SK-N-SH (cell line): ENCODE measurements around the gene PNPLA8. TPM values are rescaled to one million over a fixed set of nuclear protein-coding genes. Genes with fewer than 3 reads are reported as not detected.

Experiments used
- CTCF ChIA-PET: fragments of 300-600, 350-600 bp; formaldehyde crosslinking; extraction: SDS; loops from one replicate; lab custom pipeline; 2021; lab: Yijun Ruan, JAX
- POLR2A ChIA-PET: fragments of 350-600 bp; sonication (Branson Sonifier 250); formaldehyde crosslinking; extraction: SDS; loops from one replicate; lab custom pipeline; 2020; ENCODE audit warnings: antibody characterized with exemption, inconsistent platforms; lab: Yijun Ruan, JAX
- DNase-seq: peaks from one replicate; pipeline ENCODE4 v3.0.0; 2012
- H2AFZ ChIP-seq: fragments of 200-600 bp; sonication (generic); 2 replicates; pipeline ENCODE4 v1.8.1; 2016; ENCODE audit warnings: antibody characterized with exemption, mild to moderate bottlenecking, low read depth
- H3F3A ChIP-seq: fragments of 200-600 bp; sonication (generic); replicated peaks from 2 replicates; pipeline ENCODE3; 2016; ENCODE audit warnings: antibody characterized with exemption, mild to moderate bottlenecking; ENCODE audit not compliant: insufficient read depth
- H3K27ac ChIP-seq, 2 experiments: fragments of 200-500 bp in 1 of 2; fragments of 200-600 bp in 1 of 2; sonication (Bioruptor generic) in 1 of 2; sonication (generic), shearing (Covaris generic) in 1 of 2; 2 replicates each; pipeline versions ENCODE4 v1.5.1 to v1.6.1; 2014 to 2016; ENCODE audit warnings: low read depth in 2 of 2, inconsistent platforms in 1 of 2, low read length in 1 of 2, mild to moderate bottlenecking in 1 of 2, mixed read lengths in 1 of 2
- H3K27me3 ChIP-seq: fragments of 200-600 bp; sonication (generic), shearing (Covaris generic); 2 replicates; pipeline ENCODE4 v1.6.1; 2016; ENCODE audit warnings: mixed run types; ENCODE audit not compliant: insufficient read depth
- H3K36me3 ChIP-seq, 2 experiments: fragments of 200-500 bp in 1 of 2; fragments of 200-600 bp in 1 of 2; sonication (Bioruptor generic) in 1 of 2; sonication (generic) in 1 of 2; replicated peaks in 1 of 2; 2 replicates each; pipeline versions ENCODE3 to v1.5.1; 2014 to 2016; ENCODE audit warnings: low read length in 1 of 2, mild to moderate bottlenecking in 1 of 2; ENCODE audit not compliant: insufficient read depth in 2 of 2, control insufficient read depth in 1 of 2
- H3K4me1 ChIP-seq, 2 experiments: fragments of 200-500 bp in 1 of 2; fragments of 200-600 bp in 1 of 2; sonication (Bioruptor generic) in 1 of 2; sonication (generic), shearing (Covaris generic) in 1 of 2; 2 replicates each; pipeline versions ENCODE4 v1.5.1 to v1.6.1; 2014 to 2016; ENCODE audit warnings: low read depth in 1 of 2, low read length in 1 of 2, mixed run types in 1 of 2; ENCODE audit not compliant: insufficient read depth in 2 of 2, control insufficient read depth in 1 of 2
- H3K4me2 ChIP-seq: fragments of 200-600 bp; sonication (generic), shearing (Covaris generic); 2 replicates; pipeline ENCODE4 v1.6.1; 2017; ENCODE audit warnings: mixed run types
- H3K4me3 ChIP-seq, 2 experiments: fragments of 200-500 bp in 1 of 2; fragments of 200-600 bp in 1 of 2; sonication (Bioruptor generic) in 1 of 2; sonication (generic), shearing (Covaris generic) in 1 of 2; 2 replicates each; pipeline versions ENCODE4 v1.5.1 to v1.8.1; 2014 to 2016; ENCODE audit warnings: low read depth in 2 of 2, inconsistent platforms in 1 of 2, low read length in 1 of 2, mild to moderate bottlenecking in 1 of 2, mixed read lengths in 1 of 2, moderate library complexity in 1 of 2
- H3K79me2 ChIP-seq: fragments of 200-600 bp; sonication (generic); 2 replicates; pipeline ENCODE4 v1.8.1; 2017; ENCODE audit warnings: mild to moderate bottlenecking; ENCODE audit not compliant: insufficient read depth
- H3K9ac ChIP-seq: fragments of 200-600 bp; sonication (generic); 2 replicates; pipeline ENCODE4 v1.6.1; 2017; ENCODE audit warnings: mixed run types
- H3K9me2 ChIP-seq: fragments of 200-600 bp; sonication (generic); 2 replicates; pipeline ENCODE4 v1.6.1; 2017; ENCODE audit warnings: mixed run types
- H3K9me3 ChIP-seq: fragments of 200-600 bp; sonication (generic); 2 replicates; pipeline ENCODE4 v1.6.1; 2017; ENCODE audit warnings: mixed run types, mild to moderate bottlenecking, moderate library complexity
- H4K20me1 ChIP-seq: fragments of 200-600 bp; sonication (generic); 2 replicates; pipeline ENCODE4 v1.6.1; 2017; ENCODE audit warnings: mild to moderate bottlenecking, mixed run types; ENCODE audit not compliant: insufficient read depth
- CHD2 ChIP-seq: fragments of 150-350 bp; IDR thresholded peaks from 2 replicates; pipeline ENCODE4 v1.6.1; 2018; ENCODE audit warnings: low read length; ENCODE audit not compliant: partially characterized antibody
- FOXJ3 ChIP-seq: sonication (generic); formaldehyde crosslinking; IDR thresholded peaks from 2 replicates; pipeline ENCODE4 v1.5.1; 2020; ENCODE audit warnings: mild to moderate bottlenecking, missing genetic modification reagents
- GABPA ChIP-seq: IDR thresholded peaks from 2 replicates; pipeline ENCODE4 v1.4.0; 2012; ENCODE audit warnings: low read depth, mild to moderate bottlenecking
- IRF3 ChIP-seq: fragments of 150-350 bp; IDR thresholded peaks from 2 replicates; pipeline ENCODE4 v1.6.1; 2016; ENCODE audit warnings: mild to moderate bottlenecking, low read depth, low read length
- MEF2A ChIP-seq: IDR thresholded peaks from 2 replicates; pipeline ENCODE4 v1.4.0; 2012; ENCODE audit warnings: low read depth, borderline replicate concordance
- MXI1 ChIP-seq: IDR thresholded peaks from 2 replicates; pipeline ENCODE4 v1.6.1; 2012; ENCODE audit warnings: mild to moderate bottlenecking, low read depth, low read length, improper control_type of control experiment
- NRF1 ChIP-seq: IDR thresholded peaks from 2 replicates; pipeline ENCODE4 v1.6.1; 2012; ENCODE audit warnings: low read depth, mild to moderate bottlenecking, low read length
- PBX3 ChIP-seq: IDR thresholded peaks from 2 replicates; pipeline ENCODE4; 2012
- RAD21 ChIP-seq: IDR thresholded peaks from 2 replicates; pipeline ENCODE4 v1.6.1; 2012; ENCODE audit warnings: mild to moderate bottlenecking, low read length
- RCOR1 ChIP-seq: fragments of 150-350 bp; IDR thresholded peaks from 2 replicates; pipeline ENCODE4 v1.6.1; 2017; ENCODE audit warnings: antibody characterized with exemption, low read length
- REST ChIP-seq: IDR thresholded peaks from 2 replicates; pipeline ENCODE4 v1.6.1; 2012; ENCODE audit warnings: mild to moderate bottlenecking, low read depth, low read length, moderate library complexity
- RFX5 ChIP-seq: IDR thresholded peaks from 2 replicates; pipeline ENCODE4 v1.6.1; 2012; ENCODE audit warnings: mild to moderate bottlenecking, improper control_type of control experiment, low read length
- TAF1 ChIP-seq: IDR thresholded peaks from 2 replicates; pipeline ENCODE4 v1.6.1; 2012; ENCODE audit warnings: low read depth, mild to moderate bottlenecking, low read length, moderate library complexity, borderline replicate concordance
- TCF12 ChIP-seq: IDR thresholded peaks from 2 replicates; pipeline ENCODE4 v1.4.0; 2012
- YY1 ChIP-seq: IDR thresholded peaks from 2 replicates; pipeline ENCODE4 v1.4.0; 2012; ENCODE audit warnings: low read depth, mild to moderate bottlenecking
- ZBTB33 ChIP-seq: IDR thresholded peaks from 2 replicates; pipeline ENCODE4 v1.4.0; 2012; ENCODE audit warnings: low read depth, borderline replicate concordance
- WGBS: methylation state at CpG from one replicate; pipeline ENCODE4 v1.1.6; 2017; ENCODE audit warnings: low lambda C conversion rate; 5-methylcytosine and 5-hydroxymethylcytosine counted together
- polyA plus RNA-seq, 3 experiments: library from polyadenylated mRNA; depleted of rRNA; stranded (reverse); fragments of >200 nt; gene quantifications; 2 replicates each; pipeline ENCODE4 v1.2.3, GENCODE V29; 2012

The PNPLA8 gene
- polyA plus RNA-seq, 1 of the 3 experiments (the other 2 are of a cell fraction), result 7.2 TPM

- CTCF ChIA-PET, result interaction anchor here (0.7 to 0.8 kb wide), 2 partner anchors 73 to 1436 kb away, joined by 3 read pairs; no protein-coding TSS in a partner anchor
- H3K79me2 ChIP-seq, result peaks cover 61% of the 10 kb centered on the region
- TF ChIP-seq CHD2 (no peak), MXI1 (peak; percentile 86)
- TF ChIP-seq, all 33 proteins: peak for 1
Measured at GRCh38 chr7:108570146-108570755, 44.3 kb upstream of the PNPLA8 start.

GRCh38 chr7:108569381-108570145 lies 43.6 kb upstream of the PNPLA8 start, which contains the start of the genes DNAJB9 and THAP5:
Gene DNAJB9 (plus strand): TSS chr7:108569874. CDS start chr7:108571727, 1,853 bp downstream.
Gene THAP5 (minus strand): TSS chr7:108569706. CDS start chr7:108569569, 137 bp downstream.
- Histone ChIP-seq H3K36me3 (peaks cover 41 to 50% of the 10 kb centered on the region in 2 experiments), H3F3A (peaks cover 15% of the 10 kb centered on the region), H3K4me2 (peak within 1 kb of the TSS; percentile 83), H4K20me1 (no peaks in the 10 kb centered on the region; the same call in 1 of the 2 replicates), H3K27me3 (no peaks in the 10 kb centered on the region), H3K9ac (peak within 1 kb of the TSS; percentile 92), H3K4me3 (peak within 1 kb of the TSS; percentile 79 to 80), H3K9me2 (no peaks in the 10 kb centered on the region), H3K79me2 (peaks cover 68% of the 10 kb centered on the region), H3K4me1 (peaks cover 18 to 38% of the 10 kb centered on the region in 2 experiments; a peak in 3 of 4 replicates), H3K27ac (peak within 1 kb of the TSS; percentile 94 to 99), H3K9me3 (no peaks in the 10 kb centered on the region), H2AFZ (peak within 1 kb of the TSS; percentile 87)
- ChIA-PET CTCF (interaction anchor here (0.7 to 1.1 kb wide), 5 partner anchors 9 to 1435 kb away, joined by 3 to 4 read pairs (median 3); no protein-coding TSS in a partner anchor), POLR2A (interaction anchor here (1.0 to 2.6 kb wide), 5 partner anchors 10 to 116 kb away, joined by 3 to 34 read pairs (median 4); partner anchors contain the start of gene PNPLA8)
- DNase-seq, result peak; percentile 98
- under 1% methylated on average over 46 of the region's 65 CpGs for WGBS
- TF ChIP-seq FOXJ3 (CRISPR knock-in tag), result peak; percentile 60
- no peak for TF ChIP-seq PBX3
- peak; percentile 68 for TF ChIP-seq TAF1
- TF ChIP-seq RCOR1, result no peak
- no peak for TF ChIP-seq MEF2A
- TF ChIP-seq YY1, result no peak; the same call in none of the 2 replicates
- peak; percentile 98 for TF ChIP-seq MXI1
- no peak for TF ChIP-seq RAD21
- TF ChIP-seq IRF3, result peak; percentile 58
- peak; percentile 79 for TF ChIP-seq RFX5
- TF ChIP-seq ZBTB33, result no peak
- peak; percentile 4; the same call in 1 of the 2 replicates for TF ChIP-seq REST
- TF ChIP-seq CHD2, result peak; percentile 80
- TF ChIP-seq NRF1, result peak; percentile 100
- no peak for TF ChIP-seq TCF12
- peak; percentile 93 for TF ChIP-seq GABPA

More at GRCh38 chr7:108570146-108570755, 44.3 kb upstream of the PNPLA8 start:
- H3K27me3 ChIP-seq, result no peaks in the 10 kb centered on the region
- DNase-seq, result peak; percentile 64
- H4K20me1 ChIP-seq, result no peaks in the 10 kb centered on the region; the same call in 1 of the 2 replicates
- peaks cover 37 to 53% of the 10 kb centered on the region in 2 experiments for H3K36me3 ChIP-seq
- H3K4me3 ChIP-seq, result peak overlapping the region; percentile 79 to 80
- H3K9me3 ChIP-seq, result no peaks in the 10 kb centered on the region
- H3F3A ChIP-seq, result peaks cover 15% of the 10 kb centered on the region
- no peaks in the 10 kb centered on the region for H3K9me2 ChIP-seq
- POLR2A ChIA-PET, result interaction anchor here (1.0 to 2.6 kb wide), 5 partner anchors 10 to 116 kb away, joined by 3 to 34 read pairs (median 4); partner anchors contain the start of gene PNPLA8
- H3K4me1 ChIP-seq, result peaks cover 18 to 38% of the 10 kb centered on the region in 2 experiments; a peak in 3 of 4 replicates
- H3K4me2 ChIP-seq, result peak overlapping the region; percentile 82
- peak overlapping the region; percentile 90 to 94 for H3K27ac ChIP-seq
- under 1% methylated on average over 35 of the region's 36 CpGs for WGBS
- H2AFZ ChIP-seq, result peak overlapping the region; percentile 87
- peak overlapping the region; percentile 84 for H3K9ac ChIP-seq
